Neutrophil (primary cell): ENCODE measurements around the gene F5.
A peak's percentile ranks its signal among the peaks of the same experiment; 100 is the strongest.

Experiments
- H3K27ac ChIP-seq: fragments of 200-600 bp; sonication (generic); 2 replicates; pipeline ENCODE4 v1.5.1; 2016; ENCODE audit warnings: mild to moderate bottlenecking, moderate library complexity
- H3K27me3 ChIP-seq: fragments of 200-600 bp; sonication (generic); 2 replicates; pipeline ENCODE4 v1.6.0; 2016; ENCODE audit warnings: mild to moderate bottlenecking
- H3K36me3 ChIP-seq: fragments of 200-600 bp; sonication (generic); 2 replicates; pipeline ENCODE4 v1.5.1; 2017
- H3K4me1 ChIP-seq, 2 experiments: fragments of 200-600 bp in 1 of 2; sonication (generic) in 1 of 2; 1 replicate in 1 of 2; 2 replicates in 1 of 2; pipeline versions ENCODE4 v1.5.1 to v1.6.1; 2013 to 2016; ENCODE audit warnings: low read depth in 1 of 2, low read length in 1 of 2, mild to moderate bottlenecking in 1 of 2, moderate library complexity in 1 of 2; ENCODE audit not compliant: control insufficient read depth in 1 of 2, insufficient read depth in 1 of 2
- H3K4me3 ChIP-seq, 2 experiments: fragments of 200-600 bp in 1 of 2; sonication (generic) in 1 of 2; 1 replicate in 1 of 2; 2 replicates in 1 of 2; pipeline ENCODE4 v1.5.1; 2013 to 2016; ENCODE audit warnings: low read depth in 1 of 2, low read length in 1 of 2, mild to moderate bottlenecking in 1 of 2, moderate library complexity in 1 of 2
- H3K9me3 ChIP-seq: fragments of 200-600 bp; sonication (generic); 2 replicates; pipeline ENCODE4 v1.5.1; 2016
- TF ChIP-seq, protein P1 (sequence below): fragments of 200-600 bp; sonication (generic); IDR thresholded peaks from 2 replicates; pipeline ENCODE4 v1.5.1; 2016; ENCODE audit warnings: antibody characterized with exemption

Gene F5

DNA sequence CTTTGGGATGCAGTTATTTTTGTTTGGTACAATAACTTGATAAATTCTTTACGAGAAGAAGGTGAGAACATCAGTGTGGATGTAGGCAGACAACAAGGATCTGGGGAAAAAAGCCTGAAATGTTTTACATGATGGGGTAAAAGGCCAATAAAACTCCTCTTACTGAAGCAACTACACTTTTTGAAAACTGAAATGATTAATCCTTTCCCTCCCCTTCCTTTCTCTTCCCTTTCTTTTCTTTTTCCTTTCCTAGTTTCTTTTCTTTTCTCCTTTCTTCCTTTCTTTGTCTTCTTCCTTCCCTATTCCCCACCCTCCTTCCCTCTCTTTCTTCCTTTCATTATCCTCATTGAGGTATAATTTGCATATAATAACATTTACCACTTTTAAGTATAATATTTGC, 24.6 kb downstream of the F5 start:
- Histone ChIP-seq H3K27ac (no peak overlapping the region), H3K4me3 (no peak overlapping the region), H3K36me3 (peaks cover 57% of the 10 kb centered on the region), H3K27me3 (no peaks in the 10 kb centered on the region), H3K9me3 (no peaks in the 10 kb centered on the region), H3K4me1 (no peaks in the 10 kb centered on the region)
- TF ChIP-seq, protein P1, sequence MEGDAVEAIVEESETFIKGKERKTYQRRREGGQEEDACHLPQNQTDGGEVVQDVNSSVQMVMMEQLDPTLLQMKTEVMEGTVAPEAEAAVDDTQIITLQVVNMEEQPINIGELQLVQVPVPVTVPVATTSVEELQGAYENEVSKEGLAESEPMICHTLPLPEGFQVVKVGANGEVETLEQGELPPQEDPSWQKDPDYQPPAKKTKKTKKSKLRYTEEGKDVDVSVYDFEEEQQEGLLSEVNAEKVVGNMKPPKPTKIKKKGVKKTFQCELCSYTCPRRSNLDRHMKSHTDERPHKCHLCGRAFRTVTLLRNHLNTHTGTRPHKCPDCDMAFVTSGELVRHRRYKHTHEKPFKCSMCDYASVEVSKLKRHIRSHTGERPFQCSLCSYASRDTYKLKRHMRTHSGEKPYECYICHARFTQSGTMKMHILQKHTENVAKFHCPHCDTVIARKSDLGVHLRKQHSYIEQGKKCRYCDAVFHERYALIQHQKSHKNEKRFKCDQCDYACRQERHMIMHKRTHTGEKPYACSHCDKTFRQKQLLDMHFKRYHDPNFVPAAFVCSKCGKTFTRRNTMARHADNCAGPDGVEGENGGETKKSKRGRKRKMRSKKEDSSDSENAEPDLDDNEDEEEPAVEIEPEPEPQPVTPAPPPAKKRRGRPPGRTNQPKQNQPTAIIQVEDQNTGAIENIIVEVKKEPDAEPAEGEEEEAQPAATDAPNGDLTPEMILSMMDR = no peak

DNA sequence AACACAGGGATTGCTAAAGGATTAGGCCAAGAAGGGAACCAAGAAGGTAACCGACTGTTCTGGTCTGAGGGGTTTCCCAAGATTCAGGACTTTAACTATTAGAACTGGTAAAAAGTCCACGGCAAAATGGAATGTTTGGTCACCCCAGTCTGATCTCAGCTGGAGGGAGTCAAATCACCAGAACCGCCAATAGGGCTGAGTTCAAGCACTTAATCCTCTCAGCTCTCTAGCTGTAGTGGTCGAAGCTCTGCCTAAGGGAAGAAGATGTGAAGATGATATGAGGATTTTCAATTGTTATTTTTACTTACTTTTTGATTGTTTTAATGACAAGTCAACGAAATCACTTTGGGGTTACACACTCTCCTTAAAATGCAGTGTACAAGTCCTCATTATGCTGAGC, 29.1 kb downstream of the F5 start:
- H3K4me1 ChIP-seq = no peaks in the 10 kb centered on the region
- no peak overlapping the region for H3K27ac ChIP-seq
- TF ChIP-seq, protein P1 = no peak
- H3K27me3 ChIP-seq = no peaks in the 10 kb centered on the region
- H3K9me3 ChIP-seq = no peaks in the 10 kb centered on the region
- H3K4me3 ChIP-seq = no peak overlapping the region
- H3K36me3 ChIP-seq = peaks cover 86% of the 10 kb centered on the region

DNA sequence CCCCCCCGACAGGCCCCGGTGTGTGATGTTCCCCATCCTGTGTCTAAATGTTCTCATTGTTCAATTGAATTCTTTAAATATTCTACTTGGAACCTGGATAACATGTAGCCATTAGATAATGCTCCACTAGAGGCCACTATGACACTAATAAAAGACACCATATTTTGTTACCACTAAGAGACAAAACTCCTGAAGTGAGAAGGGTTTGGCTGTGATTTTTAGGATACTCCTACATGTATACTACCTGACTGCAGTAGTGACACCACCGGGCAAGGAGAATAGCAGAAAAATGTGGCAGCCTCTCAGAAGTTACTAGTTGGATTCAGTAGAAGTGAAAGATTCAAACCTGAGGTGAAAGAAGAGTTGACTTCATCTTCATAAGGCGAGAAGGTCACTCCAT, 36.0 kb downstream of the F5 start:
- Histone ChIP-seq H3K27ac (no peak overlapping the region), H3K36me3 (peaks cover 98% of the 10 kb centered on the region), H3K9me3 (no peaks in the 10 kb centered on the region), H3K4me1 (no peaks in the 10 kb centered on the region), H3K4me3 (no peak overlapping the region), H3K27me3 (no peaks in the 10 kb centered on the region)
- TF ChIP-seq, protein P1 = no peak

DNA sequence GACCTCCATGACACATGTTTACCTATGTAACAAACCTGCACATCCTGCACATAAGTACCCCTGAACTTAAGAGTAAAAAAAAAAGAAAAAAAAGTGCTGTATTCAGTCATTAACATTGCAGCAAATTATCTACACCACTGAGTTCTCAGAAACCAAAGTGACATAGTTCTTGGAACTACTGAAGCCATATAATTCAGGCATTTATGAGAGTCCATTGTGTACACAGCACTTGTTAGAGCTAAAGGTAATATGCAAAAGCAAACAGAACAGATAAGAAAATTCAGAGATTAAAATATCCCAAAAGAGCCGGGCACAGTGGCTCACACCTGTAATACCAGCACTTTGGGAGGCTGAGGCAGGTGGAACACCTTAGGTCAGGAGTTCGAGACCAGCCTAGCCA, 38.0 kb downstream of the F5 start:
- H3K4me1 ChIP-seq = no peaks in the 10 kb centered on the region
- no peak overlapping the region for H3K27ac ChIP-seq

DNA sequence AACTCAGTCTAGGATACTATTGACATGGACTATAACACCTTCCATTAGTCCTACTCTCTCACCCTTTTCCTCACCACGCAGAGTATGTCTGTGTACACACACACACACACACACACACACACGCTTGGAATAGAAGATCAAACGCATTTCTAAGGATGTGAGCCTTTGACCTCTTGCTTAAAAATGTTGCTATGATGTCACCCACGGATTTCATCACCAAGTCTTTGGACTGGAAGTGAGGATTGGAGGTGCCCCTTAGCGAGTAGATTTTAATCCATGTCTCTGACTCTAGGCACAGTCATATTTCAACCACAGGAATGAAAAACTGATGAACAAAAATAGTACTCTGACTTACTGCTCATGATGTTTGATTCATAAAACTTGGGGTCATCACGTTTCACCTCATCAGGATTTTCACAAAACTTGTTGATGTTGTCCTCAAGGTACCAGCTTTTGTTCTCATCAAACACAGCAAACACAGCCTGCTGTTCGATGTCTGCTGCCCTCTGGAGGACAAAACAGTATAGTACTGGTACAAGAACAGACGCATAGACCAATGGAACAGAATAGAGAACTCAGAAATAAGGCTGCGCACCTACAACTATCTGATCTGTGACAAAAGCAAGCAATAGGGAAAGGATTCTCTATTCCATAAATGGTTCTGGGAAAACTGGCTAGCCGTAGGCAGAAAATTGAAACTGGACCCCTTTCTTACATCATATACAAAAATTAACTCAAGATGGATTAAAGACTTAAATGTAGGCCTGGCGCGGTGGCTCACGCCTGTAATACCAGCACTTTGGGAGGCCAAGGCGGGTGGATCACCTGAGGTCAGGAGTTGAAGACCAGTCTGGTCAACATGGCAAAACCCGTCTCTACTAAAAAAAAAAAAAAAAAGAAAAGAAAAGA, 39.9 kb downstream of the F5 start:
- Histone ChIP-seq H3K36me3 (peaks cover 98% of the 10 kb centered on the region), H3K27me3 (no peaks in the 10 kb centered on the region), H3K9me3 (no peaks in the 10 kb centered on the region), H3K27ac (no peak overlapping the region), H3K4me3 (no peak overlapping the region), H3K4me1 (no peaks in the 10 kb centered on the region)
- TF ChIP-seq, protein P1 = peak; percentile 49

More for the DNA sequence above, 38.0 kb downstream of the F5 start:
- TF ChIP-seq, protein P1 = no peak
- no peak overlapping the region for H3K4me3 ChIP-seq
- H3K9me3 ChIP-seq = no peaks in the 10 kb centered on the region
- H3K36me3 ChIP-seq = peaks cover 98% of the 10 kb centered on the region
- no peaks in the 10 kb centered on the region for H3K27me3 ChIP-seq
